GM12878 (cell line): ENCODE results near the gene TRIP4. TPM values are rescaled to one million over a fixed set of nuclear protein-coding genes. Genes with fewer than 3 reads are reported as not detected.

Experiments used
- CUX1 ChIP-seq: IDR thresholded peaks from 2 replicates; pipeline ENCODE4 v1.6.1; 2012; ENCODE audit warnings: improper control_type of control experiment, low read depth, low read length; ENCODE audit not compliant: insufficient replicate concordance
- E2F4 ChIP-seq: IDR thresholded peaks from 2 replicates; pipeline ENCODE4 v1.6.1; 2012; ENCODE audit warnings: low read depth, low read length, improper control_type of control experiment
- EED ChIP-seq: sonication (generic); IDR thresholded peaks from 2 replicates; pipeline ENCODE4 v1.6.1; 2016; ENCODE audit warnings: antibody characterized with exemption, low read depth
- EGR1 ChIP-seq, 2 experiments: IDR thresholded peaks; 1 replicate in 1 of 2; 2 replicates in 1 of 2; pipeline ENCODE4 v1.6.1; 2011 to 2012; ENCODE audit warnings: low read depth in 2 of 2, low read length in 2 of 2, borderline replicate concordance in 1 of 2, mild to moderate bottlenecking in 1 of 2, moderate library complexity in 1 of 2
- FOXK2 ChIP-seq: fragments of 450-650 bp; IDR thresholded peaks from 2 replicates; pipeline ENCODE4 v1.6.1; 2017; ENCODE audit warnings: mild to moderate bottlenecking, moderate library complexity
- FOXM1 ChIP-seq: IDR thresholded peaks from 2 replicates; pipeline ENCODE4 v1.6.1; 2012; ENCODE audit warnings: low read depth, mild to moderate bottlenecking, inconsistent platforms, low read length, moderate library complexity
- GATAD2B ChIP-seq: fragments of 450-650 bp; conservative IDR thresholded peaks from 2 replicates; pipeline ENCODE4 v1.6.1; 2017; ENCODE audit warnings: low read depth, mild to moderate bottlenecking, moderate library complexity
- KAT2A ChIP-seq: conservative IDR thresholded peaks from 2 replicates; pipeline ENCODE4 v1.6.1; 2011; ENCODE audit warnings: low read depth, low read length; ENCODE audit not compliant: control insufficient read depth
- NFYA ChIP-seq: IDR thresholded peaks from 2 replicates; pipeline ENCODE4 v1.6.1; 2011; ENCODE audit warnings: low read depth, mild to moderate bottlenecking, low read length, improper control_type of control experiment, borderline replicate concordance
- PKNOX1 ChIP-seq: fragments of 450-650 bp; IDR thresholded peaks from 2 replicates; pipeline ENCODE4 v1.6.1; 2016; ENCODE audit warnings: mild to moderate bottlenecking
- POLR2A ChIP-seq: IDR thresholded peaks from 2 replicates; pipeline ENCODE4 v1.6.1; 2011; ENCODE audit warnings: low read depth, mild to moderate bottlenecking, low read length
- POLR2AphosphoS5 ChIP-seq: IDR thresholded peaks from 2 replicates; pipeline ENCODE4 v1.6.1; 2011; ENCODE audit warnings: mild to moderate bottlenecking, low read length, inconsistent platforms
- SMC3 ChIP-seq: IDR thresholded peaks from 2 replicates; pipeline ENCODE4 v1.6.1; 2011; ENCODE audit warnings: low read length, improper control_type of control experiment, borderline replicate concordance
- SPI1 ChIP-seq: IDR thresholded peaks from 2 replicates; pipeline ENCODE4 v1.6.1; 2011; ENCODE audit warnings: low read depth, mild to moderate bottlenecking, low read length, moderate library complexity, borderline replicate concordance; ENCODE audit not compliant: insufficient read depth
- TCF7 ChIP-seq: IDR thresholded peaks from 2 replicates; pipeline ENCODE4 v1.6.1; 2014; ENCODE audit warnings: antibody characterized with exemption, borderline replicate concordance
- WRNIP1 ChIP-seq: IDR thresholded peaks from 2 replicates; pipeline ENCODE4 v1.6.1; 2011; ENCODE audit warnings: low read depth, low read length, improper control_type of control experiment, borderline replicate concordance
- YY1 ChIP-seq: IDR thresholded peaks from 2 replicates; pipeline ENCODE4 v1.6.1; 2011; ENCODE audit warnings: low read depth, mild to moderate bottlenecking, low read length
- ZBTB11 ChIP-seq: fragments of 450-650 bp; formaldehyde crosslinking; IDR thresholded peaks from 2 replicates; pipeline ENCODE4 v1.5.0; 2022; ENCODE audit warnings: mild to moderate bottlenecking, missing genetic modification characterization
- ZNF217 ChIP-seq: fragments of 450-650 bp; IDR thresholded peaks from 2 replicates; pipeline ENCODE4 v1.6.1; 2017; ENCODE audit warnings: antibody characterized with exemption, mild to moderate bottlenecking
- ZNF384 ChIP-seq: IDR thresholded peaks from 2 replicates; pipeline ENCODE4 v1.6.1; 2012; ENCODE audit warnings: low read depth, mild to moderate bottlenecking, low read length, improper control_type of control experiment, borderline replicate concordance
- polyA plus RNA-seq, 11 experiments: library from polyadenylated mRNA; depleted of rRNA in 4 of 11; unstranded in 6 of 11; stranded (reverse) in 5 of 11; fragments of >200 nt; fragmentation: Nextera tagmentation in 4 of 11; fragmentation: Illumina TruSeq in 1 of 11; extraction: Ambion mirVana in 4 of 11; extraction: Trizol in 1 of 11; gene quantifications; 1 replicate in 1 of 11; 2 replicates in 10 of 11; pipeline versions ENCODE4 v1.2.1 to v1.2.3, GENCODE V29; 2011 to 2016; ENCODE audit warnings: inconsistent platforms in 2 of 11, missing spikeins in 2 of 11, low read depth in 1 of 11
- total RNA-seq, 4 experiments: library from RNA; depleted of rRNA in 3 of 4; stranded (reverse); fragments of >200 nt in 3 of 4; fragmentation: Illumina TruSeq in 1 of 4; extraction: Trizol in 1 of 4; gene quantifications; 2 replicates each; pipeline versions ENCODE4 v1.2.1 to v1.2.3, GENCODE V29; 2013 to 2021

Gene TRIP4
- total and polyA plus RNA-seq, 10 of the 15 experiments (the other 5 are each of a cell fraction or from before 2014, with no cell fraction given): 6.4 to 24.5 (median 20.0) TPM

- TF ChIP-seq ZBTB11 (CRISPR knock-in tag) (no peak), PKNOX1 (no peak), TCF7 (no peak), ZNF217 (peak; percentile 84; the same call in 1 of the 2 replicates), FOXM1 (0 out of 2 replicates have a peak, but pooled peaks have one; percentile 32), SPI1 (peak; percentile 77), FOXK2 (no peak), YY1 (peak; percentile 89), POLR2A (peak; percentile 72), CUX1 (no peak), NFYA (no peak), E2F4 (no peak), EGR1 (IDR thresholded peaks at IDR 0.05; ENCODE audit: borderline replicate concordance in 1 of 2, low read depth in 2 of 2, low read length in 2 of 2) (0 out of 3 replicates have a peak, but pooled peaks of 1 of the 2 experiments have one; percentile 57), GATAD2B (peak; percentile 96), SMC3 (peak; percentile 20; the same call in 1 of the 2 replicates), EED (peak; percentile 85), KAT2A (no peak), POLR2AphosphoS5 (peak; percentile 65), WRNIP1 (no peak), ZNF384 (no peak)
Observed at GRCh38 chr15:64460206-64460723, 72.6 kb downstream of the TRIP4 start, which contains the start of gene ZNF609 (continued).
